ENCODE data around the gene RPL29. TPM values are rescaled to one million over a fixed set of nuclear protein-coding genes. Genes with fewer than 3 reads are reported as not detected.

RPL29 gene
- total RNA-seq, 2 donors from 2014 or later: 657 to 687 TPM

DNA sequence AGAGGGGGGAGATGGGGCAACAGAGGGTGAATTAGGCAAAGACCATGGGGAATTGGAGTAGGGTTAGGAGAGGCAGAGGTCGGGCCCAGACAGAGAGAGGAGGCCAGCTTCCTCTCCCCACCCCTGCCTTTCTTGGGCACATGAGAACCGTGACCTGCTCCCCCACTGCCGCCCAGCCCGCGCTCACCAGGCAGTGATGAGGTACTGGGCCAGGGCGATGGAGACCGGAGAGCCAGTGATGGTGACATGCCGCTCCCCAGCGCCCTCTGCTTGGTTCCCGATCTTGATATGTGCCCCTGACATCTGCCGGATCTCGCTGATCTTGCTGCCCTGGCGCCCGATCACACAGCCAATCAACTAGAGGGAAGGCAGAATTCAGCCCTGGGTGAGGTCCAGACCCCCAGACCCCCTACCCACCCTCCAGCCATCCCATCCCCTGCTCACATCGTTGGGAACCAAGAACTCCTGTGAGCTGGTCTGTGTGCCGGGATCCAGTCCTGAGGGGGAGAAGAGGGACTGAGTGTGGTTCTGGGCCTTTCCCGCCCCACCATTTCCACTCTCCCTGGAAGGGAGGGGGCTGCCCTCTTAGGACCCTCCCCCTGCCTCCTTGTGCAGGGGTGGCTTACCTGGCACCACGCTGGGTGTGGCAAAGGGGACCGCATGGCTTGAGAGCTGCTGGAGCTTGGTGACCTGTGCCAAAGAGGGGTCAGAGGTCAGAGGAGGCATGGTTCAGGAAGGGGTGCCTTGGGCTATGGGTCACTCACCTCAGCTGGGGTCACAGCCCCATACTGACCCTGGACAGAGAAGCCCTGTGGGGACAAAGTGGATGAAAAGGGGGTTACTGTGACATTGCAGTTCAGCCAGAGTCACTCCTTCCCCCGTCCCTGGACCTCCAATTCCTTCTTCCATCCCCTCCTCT, 36.8 kb downstream of the RPL29 start:
- no peak for DNase-seq (ENCODE audit: low spot score)
- intact Hi-C loops (cut with DNase I): no loop called here

DNA sequence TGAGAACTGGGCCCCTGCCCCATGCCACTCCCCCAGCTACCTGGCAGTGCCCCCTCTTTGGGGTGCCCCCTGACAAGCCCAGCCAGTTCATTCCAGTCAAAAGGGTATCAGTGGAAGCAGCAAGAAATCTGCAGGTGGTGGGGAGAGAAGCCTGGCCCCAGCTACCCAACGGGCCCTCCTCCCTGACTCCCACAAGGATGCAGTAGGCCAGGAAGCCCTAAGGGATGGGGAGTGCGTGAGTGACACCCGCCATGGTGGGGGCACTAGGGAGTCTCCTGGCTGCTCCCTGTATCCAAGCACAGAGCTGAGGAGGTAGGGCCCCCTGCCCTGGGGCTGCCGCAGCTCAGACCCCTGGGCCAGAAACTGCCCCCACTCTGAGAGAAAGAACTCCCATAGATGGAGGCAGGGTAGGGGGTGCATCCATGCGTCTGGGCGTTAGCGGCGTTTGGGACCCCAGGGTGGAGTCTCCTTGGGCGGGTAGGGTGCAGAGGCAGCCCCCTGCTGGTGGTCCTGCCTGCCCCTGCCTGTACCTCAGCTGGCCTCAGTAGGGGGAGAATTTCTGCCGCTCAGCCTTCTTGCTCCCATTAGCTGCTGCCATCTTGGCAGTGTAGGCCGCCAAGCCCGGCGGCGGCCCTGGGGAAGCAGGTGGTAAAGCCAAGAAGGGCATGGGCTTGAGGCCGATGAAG, 38.0 kb downstream of the RPL29 start:
- no peak for DNase-seq (ENCODE audit: low spot score)
- intact Hi-C loops (cut with DNase I): no loop called here

DNA sequence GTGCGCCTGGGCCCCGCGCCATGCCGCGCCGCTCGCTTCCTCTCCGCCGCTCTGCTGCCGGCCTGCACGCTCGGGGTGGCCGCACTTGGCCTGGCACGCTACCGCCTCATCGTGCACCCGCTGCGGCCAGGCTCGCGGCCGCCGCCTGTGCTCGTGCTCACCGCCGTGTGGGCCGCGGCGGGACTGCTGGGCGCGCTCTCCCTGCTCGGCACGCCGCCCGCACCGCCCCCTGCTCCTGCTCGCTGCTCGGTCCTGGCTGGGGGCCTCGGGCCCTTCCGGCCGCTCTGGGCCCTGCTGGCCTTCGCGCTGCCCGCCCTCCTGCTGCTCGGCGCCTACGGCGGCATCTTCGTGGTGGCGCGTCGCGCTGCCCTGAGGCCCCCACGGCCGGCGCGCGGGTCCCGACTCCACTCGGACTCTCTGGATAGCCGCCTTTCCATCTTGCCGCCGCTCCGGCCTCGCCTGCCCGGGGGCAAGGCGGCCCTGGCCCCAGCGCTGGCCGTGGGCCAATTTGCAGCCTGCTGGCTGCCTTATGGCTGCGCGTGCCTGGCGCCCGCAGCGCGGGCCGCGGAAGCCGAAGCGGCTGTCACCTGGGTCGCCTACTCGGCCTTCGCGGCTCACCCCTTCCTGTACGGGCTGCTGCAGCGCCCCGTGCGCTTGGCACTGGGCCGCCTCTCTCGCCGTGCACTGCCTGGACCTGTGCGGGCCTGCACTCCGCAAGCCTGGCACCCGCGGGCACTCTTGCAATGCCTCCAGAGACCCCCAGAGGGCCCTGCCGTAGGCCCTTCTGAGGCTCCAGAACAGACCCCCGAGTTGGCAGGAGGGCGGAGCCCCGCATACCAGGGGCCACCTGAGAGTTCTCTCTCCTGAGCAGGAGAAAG, 39.6 kb downstream of the RPL29 start:
- DNase-seq (ENCODE audit: low spot score): no peak
- intact Hi-C loops (cut with DNase I): no loop called here

DNA sequence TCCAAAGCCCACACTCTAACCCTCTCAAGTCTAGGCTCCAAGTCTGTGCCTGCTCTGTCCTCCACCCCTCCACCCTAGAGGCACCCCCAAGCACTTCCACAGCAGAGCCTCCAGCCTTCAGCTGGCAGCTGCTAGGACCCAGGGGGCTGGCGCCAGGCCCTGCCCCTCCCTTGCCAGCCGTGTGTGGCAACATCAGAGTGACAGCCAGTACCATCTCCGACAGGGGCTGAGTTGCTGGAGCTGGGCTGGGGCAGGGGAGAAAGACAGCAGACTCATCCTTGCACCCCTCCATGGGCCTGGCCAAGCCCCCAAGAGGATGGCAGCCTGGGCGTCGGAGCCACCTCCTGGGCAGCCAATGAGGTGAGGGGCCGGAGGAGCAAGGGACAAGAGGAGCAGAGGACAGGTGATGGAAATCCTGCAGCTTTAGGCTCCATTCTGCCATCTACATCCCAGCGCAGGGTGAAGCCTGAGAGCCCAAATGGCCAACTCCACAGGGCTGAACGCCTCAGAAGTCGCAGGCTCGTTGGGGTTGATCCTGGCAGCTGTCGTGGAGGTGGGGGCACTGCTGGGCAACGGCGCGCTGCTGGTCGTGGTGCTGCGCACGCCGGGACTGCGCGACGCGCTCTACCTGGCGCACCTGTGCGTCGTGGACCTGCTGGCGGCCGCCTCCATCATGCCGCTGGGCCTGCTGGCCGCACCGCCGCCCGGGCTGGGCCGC, 40.4 kb downstream of the RPL29 start, which contains the start of gene GPR62:
Gene GPR62, plus strand, starts transcription at position 207 of the 718 bp plus-strand sequence. Its CDS starts 272 bp downstream, at position 479.
- DNase-seq (ENCODE audit: low spot score): no peak

DNA sequence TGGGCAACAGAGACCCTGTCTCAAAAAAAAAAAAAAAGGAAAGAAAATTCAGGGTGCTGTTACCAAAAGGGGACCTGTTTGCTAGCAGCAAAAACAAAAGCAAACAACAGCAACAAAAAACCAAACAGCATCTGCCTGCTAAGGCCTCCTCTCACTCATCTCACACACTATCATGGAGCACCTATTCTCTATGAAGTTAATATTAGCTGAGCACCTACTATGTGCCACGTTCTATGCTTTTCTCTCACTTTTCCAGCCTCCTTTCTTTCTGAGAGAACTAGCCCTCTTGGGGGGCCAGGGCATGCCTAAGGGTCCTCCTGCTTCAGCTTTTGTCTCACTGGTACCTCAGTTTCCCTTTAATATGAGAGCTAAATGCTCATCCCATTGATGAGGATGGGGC, 41.0 kb downstream of the RPL29 start:
- DNase-seq (ENCODE audit: low spot score): no peak

More for the DNA sequence above, 40.4 kb downstream of the RPL29 start, which contains the start of gene GPR62:
- intact Hi-C loops (cut with DNase I): no loop called here

DNA sequence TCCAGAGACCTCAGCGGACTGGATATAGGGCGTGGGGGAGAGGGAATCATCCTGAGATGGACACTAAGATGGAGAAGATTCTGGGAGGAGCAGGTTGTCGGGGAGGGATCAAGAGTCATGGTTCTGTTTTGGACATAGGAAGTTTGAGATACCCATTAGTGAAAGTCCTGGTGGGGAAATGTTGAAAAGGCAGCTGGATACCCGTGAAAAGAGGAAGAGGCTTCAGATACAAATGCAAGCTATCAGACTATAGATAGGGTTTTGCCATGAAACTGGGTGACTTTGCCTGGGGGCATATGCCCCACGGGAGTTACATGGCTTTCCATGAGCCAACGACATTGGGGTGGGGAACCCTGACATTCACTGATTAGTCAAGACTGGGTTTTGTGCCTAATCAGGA, 41.6 kb downstream of the RPL29 start:
- intact Hi-C loops (cut with DNase I): no loop called here
- DNase-seq (ENCODE audit: low spot score): no peak

More for the DNA sequence above, 41.0 kb downstream of the RPL29 start:
- intact Hi-C loops (cut with DNase I): no loop called here

DNA sequence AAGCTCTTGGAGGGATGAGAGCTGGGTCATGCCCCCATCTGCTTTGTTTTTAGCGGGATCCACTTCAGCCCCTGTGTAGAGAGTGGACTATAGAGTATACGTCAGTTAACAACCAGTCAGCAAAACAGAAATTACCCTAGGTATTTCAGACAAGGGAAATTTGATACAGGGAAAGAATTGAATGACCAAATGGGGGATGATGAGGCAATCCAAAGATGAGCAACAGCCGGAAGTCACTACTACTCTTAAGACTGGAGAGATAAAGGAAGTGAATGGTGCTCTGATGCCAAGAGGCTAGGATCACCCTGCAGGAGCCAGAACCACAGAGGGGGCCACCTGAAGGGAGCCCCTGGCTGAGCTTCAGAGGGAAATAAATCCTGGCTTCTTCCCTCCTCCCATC, 42.2 kb downstream of the RPL29 start:
- DNase-seq (ENCODE audit: low spot score): no peak
- intact Hi-C loops (cut with DNase I): no loop called here

DNA sequence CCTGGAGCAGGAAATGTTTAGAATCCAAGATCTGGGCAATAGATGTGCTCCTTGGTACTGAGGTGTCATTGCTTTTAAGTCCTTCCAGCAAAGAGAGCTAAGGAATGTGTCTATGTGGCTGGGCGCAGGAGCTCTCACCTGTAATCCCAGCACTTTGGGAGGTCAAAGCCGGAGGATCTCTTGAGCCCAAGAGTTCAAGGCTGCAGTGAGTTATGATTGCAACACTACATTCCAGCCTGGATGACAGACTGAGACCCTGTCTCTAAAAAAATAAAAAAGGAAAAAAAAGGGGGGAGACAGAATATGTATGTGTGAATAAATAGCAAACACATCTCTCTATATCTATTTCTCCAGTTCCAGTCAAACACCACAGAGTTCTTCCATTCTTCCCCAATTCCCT, 44.8 kb downstream of the RPL29 start:
- DNase-seq (ENCODE audit: low spot score): no peak
- intact Hi-C loops (cut with DNase I): no loop called here

DNA sequence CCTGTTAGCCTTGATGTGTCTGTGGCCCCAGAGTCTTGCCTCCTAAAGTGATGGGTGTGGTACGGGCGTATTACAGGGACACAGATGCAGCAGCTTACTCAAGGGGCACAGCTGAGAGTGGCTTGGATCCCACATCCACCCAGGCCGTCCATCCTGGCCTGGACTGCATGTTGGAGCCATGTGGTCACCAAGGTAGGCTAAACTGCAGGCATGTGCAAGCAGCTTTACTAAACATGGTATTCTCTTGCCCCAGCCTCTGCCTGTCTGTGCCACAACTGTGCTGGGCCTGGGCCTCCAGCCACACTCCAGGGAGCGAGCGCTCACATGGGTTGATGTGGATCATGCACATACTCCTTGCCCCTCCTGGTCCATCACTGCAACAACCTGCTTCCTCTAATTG, 46.6 kb downstream of the RPL29 start:
- intact Hi-C loops (cut with DNase I): no loop called here
- peak; percentile 42 for DNase-seq (ENCODE audit: low spot score)

DNA sequence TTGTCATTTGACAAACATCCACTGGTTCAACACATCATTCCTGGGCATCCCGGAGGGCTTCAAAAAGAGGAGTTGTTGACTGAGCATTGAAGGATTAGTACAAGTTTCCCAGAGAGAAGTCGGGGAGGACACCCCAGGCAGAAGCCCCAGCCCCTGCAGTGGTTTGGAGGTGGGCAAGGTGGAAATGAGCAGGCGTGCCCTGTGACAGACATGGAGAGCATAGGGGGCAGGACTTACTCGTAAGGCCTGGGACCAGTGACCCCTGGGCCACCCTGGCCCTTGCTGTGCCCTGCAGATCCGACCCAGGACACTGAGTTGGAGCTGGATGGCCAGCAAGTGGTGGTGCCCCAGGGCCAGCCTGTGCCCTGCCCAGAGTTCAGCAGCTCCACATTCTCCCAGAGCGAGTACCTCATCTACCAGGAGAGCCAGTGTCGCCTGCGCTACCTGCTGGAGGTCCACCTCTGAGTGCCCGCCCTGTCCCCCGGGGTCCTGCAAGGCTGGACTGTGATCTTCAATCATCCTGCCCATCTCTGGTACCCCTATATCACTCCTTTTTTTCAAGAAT, 47.6 kb downstream of the RPL29 start:
- intact Hi-C loops (cut with DNase I): no loop called here
- peak; percentile 53 for DNase-seq (ENCODE audit: low spot score)

DNA sequence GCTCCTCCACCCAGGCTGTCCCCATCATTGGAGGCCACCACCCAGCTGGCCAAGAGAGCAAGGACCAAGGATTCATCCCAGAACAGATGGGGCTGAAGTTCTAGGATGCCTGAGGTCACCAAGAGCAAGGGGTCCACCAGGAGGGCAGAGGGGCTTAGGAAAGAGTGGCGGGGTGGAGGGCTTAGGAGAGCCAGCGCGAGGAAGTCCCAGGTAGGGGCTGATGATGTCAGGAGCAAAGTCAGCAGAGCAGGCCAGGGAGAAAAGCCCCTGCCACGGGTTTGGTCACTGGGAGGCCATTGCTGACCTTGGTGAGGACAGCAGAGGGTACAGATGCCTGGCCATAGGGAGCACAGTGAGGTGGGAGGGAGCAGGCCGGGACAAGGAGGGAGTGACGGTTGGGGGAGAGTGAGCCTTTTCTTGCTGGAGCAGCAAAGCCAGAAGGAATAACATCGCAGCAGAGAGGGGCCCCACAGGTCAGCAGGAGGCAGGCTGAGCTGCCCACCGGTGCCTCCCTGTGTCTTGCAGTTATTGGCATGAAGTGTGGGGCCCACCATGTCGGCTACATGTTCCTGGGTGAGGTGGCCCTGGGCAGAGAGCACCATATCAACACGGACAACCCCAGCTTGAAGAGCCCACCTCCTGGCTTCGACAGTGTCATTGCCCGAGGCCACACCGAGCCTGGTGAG, 48.3 kb downstream of the RPL29 start:
- intact Hi-C loops (cut with DNase I): no loop called here
- peak; percentile 69 for DNase-seq (ENCODE audit: low spot score)

DNA sequence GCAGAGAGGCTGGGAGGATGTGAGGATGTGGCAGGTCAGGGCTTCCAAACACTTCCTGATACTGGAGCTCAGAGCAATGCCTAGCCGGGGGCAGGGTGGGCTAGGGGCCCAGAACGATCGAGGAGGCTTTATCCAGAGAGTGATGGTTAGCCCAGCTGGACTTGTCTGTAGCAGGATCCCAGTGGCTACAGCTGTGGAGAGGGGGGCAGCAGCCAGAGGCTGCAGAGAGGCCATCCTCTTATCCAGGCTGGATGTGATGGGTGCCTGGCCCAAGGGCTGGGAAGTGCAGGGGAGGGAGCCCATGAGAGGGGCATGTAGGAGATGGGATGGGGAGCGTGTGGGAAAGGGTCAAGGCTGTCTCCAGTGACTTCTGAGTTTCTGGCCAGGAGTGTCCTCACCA, 48.9 kb downstream of the RPL29 start:
- peak; percentile 64 for DNase-seq (ENCODE audit: low spot score)
- intact Hi-C loops (cut with DNase I): no loop called here

DNA sequence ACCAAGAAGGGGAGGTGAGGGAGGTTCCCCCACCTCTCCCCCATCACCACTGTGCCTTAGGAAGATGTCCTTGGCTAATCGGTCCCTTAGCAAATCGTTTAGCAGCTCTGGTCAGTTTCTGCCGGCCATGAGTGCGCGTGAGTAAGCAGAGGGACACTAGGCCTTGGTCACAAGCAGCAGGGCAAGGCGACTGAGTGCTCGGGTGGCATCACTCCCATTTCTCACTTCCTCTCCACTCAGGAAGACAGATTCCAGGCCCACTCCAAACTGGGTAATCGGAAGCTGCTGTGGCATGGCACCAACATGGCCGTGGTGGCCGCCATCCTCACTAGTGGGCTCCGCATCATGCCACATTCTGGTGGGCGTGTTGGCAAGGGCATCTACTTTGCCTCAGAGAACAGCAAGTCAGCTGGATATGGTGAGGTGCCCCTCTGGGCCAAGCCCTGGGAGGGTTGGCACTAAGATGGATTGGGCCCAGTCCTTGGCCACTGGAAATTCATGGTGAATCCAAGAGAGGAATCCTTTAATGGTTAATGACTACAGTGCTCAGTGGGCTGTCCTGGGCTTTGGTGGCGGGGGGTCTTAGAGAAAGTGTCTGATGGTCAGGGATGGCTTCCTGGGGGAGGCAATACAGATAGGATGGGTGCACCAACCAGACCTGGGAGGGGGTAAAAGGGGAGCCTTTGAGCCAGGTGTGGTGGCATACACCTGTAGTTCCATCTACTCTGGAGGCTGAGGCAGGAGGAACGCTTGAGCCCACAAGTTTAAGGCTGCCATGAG, 49.6 kb downstream of the RPL29 start:
- intact Hi-C loops (cut with DNase I): no loop called here
- peak; percentile 47 for DNase-seq (ENCODE audit: low spot score)

DNA sequence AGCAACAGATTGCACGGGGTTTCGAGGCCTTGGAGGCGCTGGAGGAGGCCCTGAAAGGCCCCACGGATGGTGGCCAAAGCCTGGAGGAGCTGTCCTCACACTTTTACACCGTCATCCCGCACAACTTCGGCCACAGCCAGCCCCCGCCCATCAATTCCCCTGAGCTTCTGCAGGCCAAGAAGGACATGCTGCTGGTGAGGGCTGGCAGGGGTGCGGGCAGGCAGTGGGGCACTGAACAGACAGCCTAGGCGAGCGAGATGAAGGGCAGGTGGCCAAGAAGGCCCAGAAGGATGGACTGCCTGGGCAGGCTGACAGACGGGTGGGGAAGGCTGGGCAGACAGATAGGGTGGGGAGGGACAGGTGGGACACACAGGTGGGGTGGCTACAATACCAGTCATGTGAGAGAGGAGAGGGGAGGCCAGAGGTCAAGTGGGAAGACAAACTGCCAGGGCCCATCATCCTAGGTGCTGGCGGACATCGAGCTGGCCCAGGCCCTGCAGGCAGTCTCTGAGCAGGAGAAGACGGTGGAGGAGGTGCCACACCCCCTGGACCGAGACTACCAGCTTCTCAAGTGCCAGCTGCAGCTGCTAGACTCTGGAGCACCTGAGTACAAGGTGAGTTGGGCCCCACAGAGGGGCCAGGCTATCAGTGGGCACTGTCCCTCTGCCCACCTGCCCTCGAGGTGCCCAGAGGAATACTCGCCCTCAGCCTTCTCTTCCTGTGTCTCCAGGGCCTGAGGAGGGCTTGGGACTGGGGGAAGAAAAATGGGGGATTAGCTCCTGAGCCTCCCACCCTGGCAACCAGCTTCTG, 50.5 kb downstream of the RPL29 start:
- DNase-seq (ENCODE audit: low spot score): peak; percentile 76
- intact Hi-C loops (cut with DNase I): no loop called here

DNA sequence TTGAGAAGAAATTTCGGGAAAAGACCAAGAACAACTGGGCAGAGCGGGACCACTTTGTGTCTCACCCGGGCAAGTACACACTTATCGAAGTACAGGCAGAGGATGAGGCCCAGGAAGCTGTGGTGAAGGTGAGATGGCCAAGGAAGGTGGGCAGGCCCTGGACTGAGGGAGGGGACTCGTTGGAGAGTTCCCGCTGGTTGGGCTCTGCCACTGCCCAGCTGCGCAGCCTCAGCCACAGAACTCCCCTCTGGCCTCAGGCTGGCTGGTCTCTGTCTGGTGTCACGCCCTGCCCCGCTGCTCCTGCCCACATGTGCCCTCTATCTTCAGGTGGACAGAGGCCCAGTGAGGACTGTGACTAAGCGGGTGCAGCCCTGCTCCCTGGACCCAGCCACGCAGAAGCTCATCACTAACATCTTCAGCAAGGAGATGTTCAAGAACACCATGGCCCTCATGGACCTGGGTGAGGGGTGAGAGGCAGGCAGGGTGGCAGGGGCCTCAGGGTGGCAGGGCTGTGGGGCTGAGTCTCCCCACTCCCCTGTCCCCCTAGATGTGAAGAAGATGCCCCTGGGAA, 51.2 kb downstream of the RPL29 start:
- peak; percentile 80 for DNase-seq (ENCODE audit: low spot score)
- intact Hi-C loops (cut with DNase I): no loop called here

All from posterior vena cava (tissue), 2 donors.